COLO668 (cell line): ENCODE data around the gene G6PC1.

Experiments
- DNase-seq: peaks from one replicate; lab custom pipeline; 2025; ENCODE audit not compliant: unreplicated experiment; lab: John Stamatoyannopoulos, UW

Gene G6PC1

DNA sequence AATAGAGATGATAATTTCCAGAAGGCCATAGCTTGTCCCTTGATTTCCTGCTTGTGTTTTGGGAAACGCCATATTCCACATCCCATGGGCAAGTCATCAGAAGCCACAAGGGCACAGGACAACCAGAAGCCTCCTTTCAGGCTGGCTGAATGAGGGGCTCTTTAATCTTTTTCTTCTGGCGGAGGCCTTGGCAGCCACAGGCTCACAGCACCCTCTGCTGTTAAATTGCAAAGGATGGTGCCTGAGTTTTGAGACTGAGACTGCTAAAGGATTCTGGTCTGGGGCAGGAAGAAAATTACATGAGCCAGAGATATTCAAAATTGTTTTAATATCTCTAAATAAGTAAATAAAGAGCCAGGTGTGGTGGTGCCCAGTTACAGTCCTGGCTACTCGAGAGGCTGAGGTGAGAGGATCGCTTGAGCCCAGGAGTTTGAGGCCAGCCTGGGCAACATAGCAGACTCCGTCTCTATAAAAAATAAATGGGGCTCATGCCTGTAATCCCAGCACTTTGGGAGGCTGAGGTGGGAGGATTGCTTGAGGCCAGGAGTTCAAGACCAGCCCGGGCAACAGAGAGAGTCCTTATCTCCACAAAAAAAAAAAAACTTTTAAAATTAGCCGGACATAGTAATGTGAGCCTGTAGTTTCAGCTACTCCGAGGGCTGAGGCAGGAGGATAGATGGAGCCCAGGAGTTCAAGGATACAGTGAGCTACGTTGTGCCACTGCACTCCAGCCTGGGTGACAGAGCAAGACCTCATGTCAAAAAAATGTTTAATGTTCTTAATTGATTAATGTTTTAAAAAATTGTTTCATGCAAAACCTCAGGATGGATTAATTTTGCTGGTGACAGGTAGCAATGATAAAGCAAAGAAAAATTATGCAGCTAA is 37.4 kb downstream of the G6PC1 start:
- peak; percentile 18 for DNase-seq

DNA sequence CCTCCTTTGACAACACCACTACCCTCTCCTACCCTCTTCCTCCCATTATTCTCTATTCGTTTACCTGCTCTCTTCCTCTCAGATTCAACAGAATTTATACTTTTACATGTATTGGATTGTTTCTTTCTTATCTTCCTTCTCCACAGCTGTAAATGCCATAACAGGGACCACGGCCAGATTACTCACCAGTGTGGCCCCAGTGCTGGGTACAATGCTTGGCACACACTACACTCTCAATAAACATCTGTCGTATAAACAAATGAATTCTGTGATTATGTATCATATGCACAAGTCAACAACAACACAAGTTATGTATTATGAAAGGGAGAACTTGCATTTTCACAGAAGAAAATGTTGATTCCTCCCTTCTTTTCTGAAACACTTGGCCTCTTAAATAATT is 43.6 kb downstream of the G6PC1 start:
- DNase-seq = no peak

DNA sequence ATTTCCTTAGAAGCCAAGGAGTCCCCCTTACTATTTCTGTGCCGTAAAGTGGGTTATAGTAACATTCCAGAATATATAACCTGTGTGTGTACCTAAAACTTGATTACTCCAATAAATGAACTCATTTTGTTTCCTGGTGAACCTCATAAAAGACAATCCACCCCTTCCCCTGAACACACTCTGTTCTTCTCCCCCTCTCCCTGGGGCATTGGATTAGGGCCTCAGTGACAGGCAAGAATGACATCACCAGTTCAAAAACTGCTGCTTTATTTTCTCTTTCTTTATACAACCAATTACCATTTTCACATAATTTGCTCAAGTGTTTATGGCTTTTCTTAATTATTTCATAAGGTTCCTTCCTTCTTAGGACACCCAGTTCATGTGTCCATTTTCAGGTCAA is 46.2 kb downstream of the G6PC1 start:
- DNase-seq = no peak

DNA sequence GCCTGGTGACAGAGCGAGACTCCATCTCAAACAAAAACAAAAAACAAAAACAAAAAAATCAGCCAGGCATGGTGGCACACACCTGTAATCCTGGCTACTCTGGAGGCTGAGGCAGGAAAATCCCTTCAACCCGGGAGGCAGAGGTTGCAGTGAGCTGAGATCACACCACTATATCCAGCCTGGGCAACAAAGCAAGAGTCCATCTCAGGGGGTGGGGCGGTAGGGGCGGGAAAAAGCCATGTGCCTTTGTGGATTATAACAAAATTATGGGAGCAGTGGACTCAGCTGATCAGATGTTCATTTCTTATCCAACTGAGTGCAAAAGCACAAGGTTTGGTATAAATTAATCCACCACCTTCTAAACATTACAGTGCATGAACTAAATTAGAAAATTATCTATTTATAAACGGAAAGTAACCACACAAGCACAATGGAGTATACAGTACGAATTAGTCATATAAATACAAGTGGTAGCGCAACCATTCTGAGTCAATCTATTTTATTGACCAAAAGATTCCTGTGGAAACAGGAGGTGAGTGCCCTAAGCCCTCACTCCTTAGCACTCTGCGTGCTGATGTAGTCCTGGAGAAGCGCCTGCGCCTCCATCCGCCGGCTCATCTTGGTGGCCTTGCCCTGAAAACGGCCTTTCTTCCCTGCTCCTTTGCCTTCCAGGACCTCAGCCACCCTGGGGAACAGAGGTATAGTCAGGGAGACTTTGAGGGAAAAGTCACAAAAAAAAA is 49.6 kb downstream of the G6PC1 start:
- no peak for DNase-seq
